Type B pancreatic cell (in vitro differentiated cells): ENCODE measurements around the gene FILIP1L. TPM values are rescaled to one million over a fixed set of nuclear protein-coding genes. Genes with fewer than 3 reads are reported as not detected.
A peak's percentile ranks its signal among the peaks of the same experiment; 100 is the strongest.

ENCODE experiments used
- DNase-seq: peaks from one replicate; pipeline ENCODE4 v3.0.0; 2021; ENCODE audit warnings: mixed read lengths; ENCODE audit not compliant: unreplicated experiment; ENCODE audit errors: extremely low spot score
- H3K27ac Mint-ChIP-seq: 2 replicates; pipeline ENCODE4 v1.8.0; 2021; ENCODE audit warnings: mild to moderate bottlenecking, mixed read lengths
- H3K27me3 Mint-ChIP-seq: 2 replicates; pipeline ENCODE4 v1.8.0; 2021; ENCODE audit warnings: mixed read lengths
- H3K36me3 Mint-ChIP-seq: 2 replicates; pipeline ENCODE4 v1.8.0; 2021; ENCODE audit warnings: mixed read lengths
- H3K4me1 Mint-ChIP-seq: one replicate; pipeline ENCODE4 v1.8.0; 2021; ENCODE audit warnings: mixed read lengths; ENCODE audit not compliant: unreplicated experiment
- H3K4me3 Mint-ChIP-seq: 2 replicates; pipeline ENCODE4 v1.8.0; 2021; ENCODE audit warnings: mild to moderate bottlenecking, mixed read lengths
- H3K9me3 Mint-ChIP-seq: 2 replicates; pipeline ENCODE4 v1.8.0; 2021; ENCODE audit warnings: mixed read lengths
- total RNA-seq: library from RNA; stranded (reverse); gene quantifications from 2 replicates; pipeline ENCODE4 v1.2.1, GENCODE V29; 2021; ENCODE audit warnings: low replicate concordance
- TF ChIP-seq, protein P1 (sequence below): fragments of 200-600 bp; sonication (generic); conservative IDR thresholded peaks from 2 replicates; pipeline ENCODE4 v1.5.0; 2021; ENCODE audit warnings: antibody characterized with exemption, mild to moderate bottlenecking

FILIP1L gene
- total RNA-seq, 1 donor from 2014 or later: 30.6 TPM

DNA sequence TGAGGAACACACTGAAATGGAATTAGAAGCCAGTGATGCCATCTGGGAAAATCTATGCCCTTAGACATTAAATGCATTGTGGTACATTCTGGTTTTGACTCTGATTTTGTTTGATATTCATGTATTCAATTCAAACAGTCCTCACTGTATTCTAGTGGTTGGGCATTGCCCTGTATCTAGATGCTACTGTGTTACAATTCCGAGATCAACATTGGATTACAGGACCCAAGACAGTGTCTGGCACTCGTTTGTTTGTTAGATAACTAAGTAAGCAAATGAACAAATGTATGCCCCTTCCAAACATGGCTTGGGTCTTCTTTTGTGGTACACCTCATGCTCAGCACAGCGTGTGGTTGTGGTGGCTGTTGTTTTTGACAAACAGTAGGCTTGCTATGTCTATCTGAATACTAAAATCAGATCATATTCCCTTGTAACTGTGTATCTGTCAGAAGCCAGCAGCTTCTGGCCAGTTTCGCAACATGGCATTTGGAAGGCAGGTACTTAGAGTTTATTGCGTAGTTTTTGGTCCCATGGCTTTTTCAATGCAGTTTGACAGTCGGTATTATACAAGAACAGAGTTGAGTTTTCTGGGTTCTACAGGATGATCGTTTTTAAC is 5.7 kb downstream of the FILIP1L start:
- Mint-ChIP-seq H3K9me3 (no peaks in the 10 kb centered on the region), H3K27me3 (no peaks in the 10 kb centered on the region), H3K27ac (no peak overlapping the region), H3K4me1 (peaks cover 38% of the 10 kb centered on the region), H3K4me3 (no peak overlapping the region), H3K36me3 (no peaks in the 10 kb centered on the region)
- DNase-seq: no peak
- TF ChIP-seq, protein P1, sequence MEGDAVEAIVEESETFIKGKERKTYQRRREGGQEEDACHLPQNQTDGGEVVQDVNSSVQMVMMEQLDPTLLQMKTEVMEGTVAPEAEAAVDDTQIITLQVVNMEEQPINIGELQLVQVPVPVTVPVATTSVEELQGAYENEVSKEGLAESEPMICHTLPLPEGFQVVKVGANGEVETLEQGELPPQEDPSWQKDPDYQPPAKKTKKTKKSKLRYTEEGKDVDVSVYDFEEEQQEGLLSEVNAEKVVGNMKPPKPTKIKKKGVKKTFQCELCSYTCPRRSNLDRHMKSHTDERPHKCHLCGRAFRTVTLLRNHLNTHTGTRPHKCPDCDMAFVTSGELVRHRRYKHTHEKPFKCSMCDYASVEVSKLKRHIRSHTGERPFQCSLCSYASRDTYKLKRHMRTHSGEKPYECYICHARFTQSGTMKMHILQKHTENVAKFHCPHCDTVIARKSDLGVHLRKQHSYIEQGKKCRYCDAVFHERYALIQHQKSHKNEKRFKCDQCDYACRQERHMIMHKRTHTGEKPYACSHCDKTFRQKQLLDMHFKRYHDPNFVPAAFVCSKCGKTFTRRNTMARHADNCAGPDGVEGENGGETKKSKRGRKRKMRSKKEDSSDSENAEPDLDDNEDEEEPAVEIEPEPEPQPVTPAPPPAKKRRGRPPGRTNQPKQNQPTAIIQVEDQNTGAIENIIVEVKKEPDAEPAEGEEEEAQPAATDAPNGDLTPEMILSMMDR: no peak

DNA sequence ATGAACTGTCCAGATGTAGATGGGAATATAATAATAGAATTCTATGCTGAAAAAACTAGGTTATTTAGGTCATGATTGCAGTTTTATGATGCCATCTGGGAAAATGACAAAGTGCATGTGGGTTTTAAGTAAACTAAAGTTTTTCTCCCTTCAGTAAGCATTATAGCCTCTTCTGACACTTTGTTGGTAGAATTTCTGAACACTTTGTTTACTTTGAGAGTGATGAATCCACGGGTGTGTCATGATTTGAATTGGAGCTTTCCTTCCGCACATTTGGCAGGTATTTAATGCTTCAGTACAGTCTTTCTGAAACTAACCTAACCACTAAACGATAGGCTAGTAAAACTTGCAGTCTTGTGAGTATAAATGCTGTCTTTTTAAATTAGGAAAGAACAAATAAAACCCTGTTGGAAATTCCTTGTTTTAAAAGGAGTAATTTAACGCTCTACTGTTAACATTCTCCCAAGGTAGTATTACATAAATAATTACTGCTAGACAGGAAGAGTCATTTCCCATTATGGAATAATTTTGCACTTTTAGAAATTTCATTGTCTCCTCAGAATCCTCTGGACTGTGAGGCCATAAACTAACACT is 7.0 kb downstream of the FILIP1L start:
- Mint-ChIP-seq H3K4me3 (no peak overlapping the region), H3K36me3 (no peaks in the 10 kb centered on the region), H3K27me3 (no peaks in the 10 kb centered on the region), H3K4me1 (peaks cover 43% of the 10 kb centered on the region), H3K9me3 (no peaks in the 10 kb centered on the region), H3K27ac (peak overlapping the region; percentile 19)
- TF ChIP-seq, protein P1: no peak
- no peak for DNase-seq

DNA sequence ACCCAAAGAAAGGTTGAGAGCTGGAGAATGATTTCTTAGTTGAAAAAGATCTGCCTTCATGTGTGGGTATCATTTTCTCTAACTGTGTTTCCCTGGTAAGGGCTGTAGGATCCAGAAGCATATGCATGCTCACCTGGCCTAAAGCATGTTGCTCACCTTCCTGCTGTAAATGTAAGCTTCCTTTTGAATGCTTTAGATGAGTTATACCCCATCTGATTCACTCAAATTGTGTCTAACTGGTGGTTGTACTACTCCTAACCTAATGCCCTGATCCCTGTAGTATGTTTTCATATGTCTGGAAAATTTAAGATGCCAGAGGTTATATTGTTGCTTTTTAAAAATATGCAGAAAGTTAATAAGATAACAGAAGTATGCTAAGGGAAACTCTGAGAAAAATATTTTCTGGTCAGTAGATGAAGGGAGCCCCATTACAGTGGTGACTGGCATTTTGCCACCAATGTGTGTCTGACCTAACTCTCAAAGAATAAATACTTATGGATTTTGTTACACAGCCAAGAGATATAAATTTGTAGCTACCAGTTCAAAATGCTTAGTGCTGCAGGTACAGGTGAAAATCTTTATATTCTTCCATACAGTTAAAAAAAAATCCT is 7.7 kb downstream of the FILIP1L start:
- Mint-ChIP-seq H3K36me3 (no peaks in the 10 kb centered on the region), H3K27me3 (no peaks in the 10 kb centered on the region), H3K4me1 (peaks cover 43% of the 10 kb centered on the region), H3K9me3 (no peaks in the 10 kb centered on the region), H3K4me3 (peak overlapping the region; percentile 9), H3K27ac (peak overlapping the region; percentile 11)
- TF ChIP-seq, protein P1: no peak
- DNase-seq: no peak

DNA sequence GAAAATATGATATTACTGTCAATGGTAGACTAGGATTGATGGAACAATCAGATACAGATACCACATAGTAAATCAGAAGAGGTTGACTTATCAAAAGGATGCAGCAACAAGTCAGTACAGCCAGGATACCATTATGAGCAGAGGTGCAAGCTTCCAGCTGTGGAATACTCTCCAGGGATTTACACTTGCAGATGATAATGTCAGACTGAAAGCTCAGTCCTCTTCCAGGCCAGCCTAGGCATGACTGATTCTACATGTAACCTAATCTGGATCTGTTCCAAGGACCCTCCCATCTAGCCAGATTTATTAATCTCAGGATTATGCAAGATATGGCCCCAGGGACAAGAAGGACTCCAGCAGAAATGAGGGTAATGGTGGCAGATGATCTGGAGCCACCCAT is 8.2 kb downstream of the FILIP1L start:
- TF ChIP-seq, protein P1: no peak
- Mint-ChIP-seq H3K27me3 (no peaks in the 10 kb centered on the region), H3K36me3 (peaks cover 2% of the 10 kb centered on the region), H3K4me1 (peaks cover 46% of the 10 kb centered on the region), H3K9me3 (peaks cover 3% of the 10 kb centered on the region), H3K4me3 (peak overlapping the region; percentile 23), H3K27ac (peak overlapping the region; percentile 53)
- DNase-seq: no peak

DNA sequence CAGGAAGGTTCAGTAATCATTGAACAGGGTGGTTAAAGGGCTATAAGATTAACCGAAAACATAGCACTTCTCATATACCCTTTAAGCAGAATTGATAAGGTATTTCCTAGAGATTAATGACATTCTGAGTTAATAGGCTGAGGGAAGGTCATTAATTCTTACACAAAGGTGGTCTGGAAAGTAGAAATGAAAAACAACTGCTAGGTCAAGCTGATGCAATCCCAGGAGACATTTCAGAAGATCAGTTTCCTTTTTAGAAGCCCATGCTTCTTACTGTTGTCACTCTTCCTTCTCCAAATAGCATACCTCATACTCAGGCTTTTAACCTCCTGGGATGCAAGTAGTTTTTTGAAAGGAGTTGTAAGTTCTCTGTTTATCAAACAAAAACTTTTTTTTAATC is 8.8 kb downstream of the FILIP1L start:
- Mint-ChIP-seq H3K27ac (peak overlapping the region; percentile 53), H3K4me1 (peaks cover 47% of the 10 kb centered on the region)

More for the DNA sequence above, 8.8 kb downstream of the FILIP1L start:
- DNase-seq: no peak
- Mint-ChIP-seq H3K9me3 (peaks cover 5% of the 10 kb centered on the region), H3K36me3 (peaks cover 4% of the 10 kb centered on the region), H3K27me3 (no peaks in the 10 kb centered on the region), H3K4me3 (peak overlapping the region; percentile 23)
- TF ChIP-seq, protein P1: no peak
